ENCODE measurements around the gene CMTM8.
A peak's percentile ranks its signal among the peaks of the same experiment; 100 is the strongest.

The CMTM8 gene

GRCh38 chr3:32303977-32304881 is 65.7 kb downstream of the CMTM8 start:
- Mint-ChIP-seq H3K4me1 (peaks cover 51% of the 10 kb centered on the region), H3K9me3 (peaks cover 0 to 5% of the 10 kb centered on the region in 2 donors), H3K27me3 (no peaks in the 10 kb centered on the region), H3K27ac (no peak overlapping the region), H3K4me3 (no peak overlapping the region)
- ATAC-seq = no peak
- DNase-seq = no peak

- no peaks in the 10 kb centered on the region for H3K27me3 Mint-ChIP-seq
- DNase-seq = no peak
- peaks cover 0 to 5% of the 10 kb centered on the region in 2 donors for H3K9me3 Mint-ChIP-seq
- no peak for ATAC-seq
- peaks cover 45% of the 10 kb centered on the region for H3K4me1 Mint-ChIP-seq
- H3K4me3 Mint-ChIP-seq = no peak overlapping the region
- no peak overlapping the region for H3K27ac Mint-ChIP-seq
Observed at GRCh38 chr3:32305361-32305876, 66.9 kb downstream of the CMTM8 start.

- Mint-ChIP-seq H3K4me3 (no peak overlapping the region), H3K27ac (no peak overlapping the region), H3K27me3 (no peaks in the 10 kb centered on the region), H3K4me1 (peaks cover 45% of the 10 kb centered on the region), H3K9me3 (peaks cover 0 to 5% of the 10 kb centered on the region in 2 donors)
- DNase-seq (no peak), ATAC-seq (no peak)
Observed at GRCh38 chr3:32306072-32306471, 67.6 kb downstream of the CMTM8 start.

GRCh38 chr3:32307591-32307990 is 69.1 kb downstream of the CMTM8 start:
- no peak for ATAC-seq
- Mint-ChIP-seq H3K27ac (no peak overlapping the region), H3K27me3 (no peaks in the 10 kb centered on the region), H3K9me3 (peaks cover 0 to 5% of the 10 kb centered on the region in 2 donors), H3K4me3 (no peak overlapping the region), H3K4me1 (peaks cover 45% of the 10 kb centered on the region)
- DNase-seq = no peak

- Mint-ChIP-seq H3K4me1 (peaks cover 45% of the 10 kb centered on the region), H3K4me3 (no peak overlapping the region)
Observed at GRCh38 chr3:32308378-32308777, 69.9 kb downstream of the CMTM8 start.

GRCh38 chr3:32309654-32310242 is 71.3 kb downstream of the CMTM8 start:
- Mint-ChIP-seq H3K4me1 (peaks cover 45% of the 10 kb centered on the region), H3K27ac (no peak overlapping the region), H3K9me3 (peaks cover 0 to 5% of the 10 kb centered on the region in 2 donors), H3K27me3 (no peaks in the 10 kb centered on the region), H3K4me3 (no peak overlapping the region)
- ATAC-seq = no peak
- no peak for DNase-seq

More at GRCh38 chr3:32308378-32308777, 69.9 kb downstream of the CMTM8 start:
- no peak overlapping the region for H3K27ac Mint-ChIP-seq
- H3K27me3 Mint-ChIP-seq = no peaks in the 10 kb centered on the region
- DNase-seq (no peak), ATAC-seq (no peak)
- peaks cover 0 to 5% of the 10 kb centered on the region in 2 donors for H3K9me3 Mint-ChIP-seq

- DNase-seq (no peak), ATAC-seq (no peak)
- H3K4me3 Mint-ChIP-seq = no peak overlapping the region
- no peaks in the 10 kb centered on the region for H3K27me3 Mint-ChIP-seq
- H3K27ac Mint-ChIP-seq = no peak overlapping the region
- H3K9me3 Mint-ChIP-seq = peaks cover 0 to 5% of the 10 kb centered on the region in 2 donors
- H3K4me1 Mint-ChIP-seq = peaks cover 45% of the 10 kb centered on the region
Observed at GRCh38 chr3:32310336-32310735, 71.9 kb downstream of the CMTM8 start.

GRCh38 chr3:32310918-32311839 is 72.7 kb downstream of the CMTM8 start:
- ATAC-seq (no peak), DNase-seq (no peak)
- H3K27ac Mint-ChIP-seq = no peak overlapping the region
- H3K27me3 Mint-ChIP-seq = no peaks in the 10 kb centered on the region
- H3K4me1 Mint-ChIP-seq = peaks cover 45% of the 10 kb centered on the region
- H3K9me3 Mint-ChIP-seq = peaks cover 0 to 5% of the 10 kb centered on the region in 2 donors
- no peak overlapping the region for H3K4me3 Mint-ChIP-seq

- Mint-ChIP-seq H3K27ac (no peak overlapping the region), H3K4me1 (peaks cover 38% of the 10 kb centered on the region), H3K4me3 (no peak overlapping the region), H3K9me3 (no peaks in the 10 kb centered on the region), H3K27me3 (no peaks in the 10 kb centered on the region)
- ATAC-seq = no peak
- DNase-seq = no peak
Observed at GRCh38 chr3:32312251-32312650, 73.8 kb downstream of the CMTM8 start.

GRCh38 chr3:32313169-32313568 is 74.7 kb downstream of the CMTM8 start:
- Mint-ChIP-seq H3K27me3 (no peaks in the 10 kb centered on the region), H3K9me3 (no peaks in the 10 kb centered on the region), H3K4me3 (peak overlapping the region in 1 of 2 donors; percentile 71), H3K4me1 (peaks cover 34% of the 10 kb centered on the region), H3K27ac (no peak overlapping the region)
- ATAC-seq (no peak), DNase-seq (no peak)

GRCh38 chr3:32313723-32314473 is 75.4 kb downstream of the CMTM8 start:
- H3K4me3 Mint-ChIP-seq = peak overlapping the region; percentile 64 to 71
- H3K27ac Mint-ChIP-seq = peak overlapping the region; percentile 67 to 71
- H3K4me1 Mint-ChIP-seq = peaks cover 34% of the 10 kb centered on the region
- DNase-seq = peak; percentile 20 to 36
- H3K27me3 Mint-ChIP-seq = no peaks in the 10 kb centered on the region
- peak; percentile 93 for ATAC-seq
- no peaks in the 10 kb centered on the region for H3K9me3 Mint-ChIP-seq

GRCh38 chr3:32315441-32315840 is 77.0 kb downstream of the CMTM8 start:
- ATAC-seq (no peak), DNase-seq (no peak)
- H3K4me1 Mint-ChIP-seq = peaks cover 36% of the 10 kb centered on the region
- no peak overlapping the region for H3K4me3 Mint-ChIP-seq
- no peaks in the 10 kb centered on the region for H3K9me3 Mint-ChIP-seq
- no peaks in the 10 kb centered on the region for H3K27me3 Mint-ChIP-seq
- H3K27ac Mint-ChIP-seq = no peak overlapping the region

GRCh38 chr3:32316319-32316718 is 77.8 kb downstream of the CMTM8 start:
- no peak for ATAC-seq
- Mint-ChIP-seq H3K4me3 (no peak overlapping the region), H3K4me1 (peaks cover 43% of the 10 kb centered on the region), H3K27ac (no peak overlapping the region), H3K9me3 (no peaks in the 10 kb centered on the region), H3K27me3 (no peaks in the 10 kb centered on the region)
- no peak for DNase-seq

- Mint-ChIP-seq H3K27me3 (no peaks in the 10 kb centered on the region), H3K4me3 (no peak overlapping the region), H3K4me1 (peaks cover 37% of the 10 kb centered on the region), H3K27ac (no peak overlapping the region), H3K9me3 (no peaks in the 10 kb centered on the region)
- DNase-seq = no peak
- no peak for ATAC-seq
Observed at GRCh38 chr3:32316976-32317375, 78.5 kb downstream of the CMTM8 start.

- Mint-ChIP-seq H3K9me3 (no peaks in the 10 kb centered on the region), H3K4me1 (peaks cover 11% of the 10 kb centered on the region), H3K27ac (no peak overlapping the region), H3K27me3 (no peaks in the 10 kb centered on the region), H3K4me3 (no peak overlapping the region)
- ATAC-seq (no peak), DNase-seq (no peak)
Observed at GRCh38 chr3:32319607-32320006, 81.1 kb downstream of the CMTM8 start.
